ENCODE measurements around the gene NDST3.

Gene NDST3

DNA sequence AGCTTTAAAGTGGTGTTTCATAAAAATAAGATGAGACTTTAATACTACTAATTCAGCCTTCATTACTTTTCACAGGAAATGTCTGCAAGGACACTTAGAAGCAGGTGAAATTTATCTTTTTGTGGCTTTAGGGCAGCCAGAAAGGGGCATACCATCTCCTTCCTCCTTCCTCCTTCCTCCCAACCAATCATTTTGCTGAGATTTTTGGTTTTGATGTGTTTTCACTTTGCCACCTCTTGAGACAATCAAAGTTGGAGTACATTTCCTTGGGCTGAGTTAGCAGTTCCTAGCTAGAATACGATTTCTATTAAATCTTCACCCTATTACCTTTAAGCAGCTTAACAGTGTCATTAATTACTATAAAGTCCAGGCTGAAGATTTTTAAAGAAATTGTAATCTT is 5.1 kb upstream of the NDST3 start:
- 100% methylated on average over 1 of the region's 1 CpG; no CpG with 5 or more reads in 1 of the 2 experiments for WGBS, 2 experiments
- no peak overlapping the region for H3K27ac ChIP-seq (ENCODE audit: insufficient read depth, low read depth, low read length, poor library complexity, severe bottlenecking)
- no peaks in the 10 kb centered on the region for H3K9me3 ChIP-seq (ENCODE audit: control insufficient read depth, low read length)
- H3K36me3 ChIP-seq (ENCODE audit: control insufficient read depth, insufficient read depth, low read length), result no peaks in the 10 kb centered on the region
- H3K27me3 ChIP-seq (ENCODE audit: control insufficient read depth, insufficient read depth, low read length, poor library complexity, severe bottlenecking), result peaks cover 10% of the 10 kb centered on the region
- no peak overlapping the region for H3K4me3 ChIP-seq (ENCODE audit: insufficient read depth, low read depth, low read length)
- no peaks in the 10 kb centered on the region for H3K4me1 ChIP-seq (ENCODE audit: control insufficient read depth, insufficient read depth, low read length)

DNA sequence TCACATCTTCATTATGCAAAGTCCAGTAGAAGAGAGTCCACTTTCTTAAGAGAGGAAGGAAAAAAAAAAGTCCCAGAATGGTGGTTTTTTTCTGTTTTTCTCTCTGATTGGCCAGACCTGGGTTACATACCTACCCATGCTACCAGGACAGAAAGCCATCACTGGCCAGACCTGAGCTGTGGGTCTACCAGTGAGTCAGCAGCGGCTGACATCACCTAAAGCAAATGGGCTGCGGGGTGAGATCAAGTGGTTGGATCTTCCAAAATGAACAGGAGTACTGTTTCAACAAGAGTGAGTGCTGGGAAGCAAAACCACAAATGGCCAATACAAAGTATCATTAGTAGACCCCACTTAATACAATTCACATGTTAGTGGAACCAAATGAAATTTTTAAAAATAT is 1.6 kb upstream of the NDST3 start:
- Histone ChIP-seq H3K27ac (ENCODE audit: insufficient read depth, low read depth, low read length, poor library complexity, severe bottlenecking) (no peak overlapping the region), H3K4me3 (ENCODE audit: insufficient read depth, low read depth, low read length) (peak overlapping the region; percentile 68)
- WGBS, 2 experiments, result 65 to 77% methylated on average over 2 of the region's 2 CpGs

DNA sequence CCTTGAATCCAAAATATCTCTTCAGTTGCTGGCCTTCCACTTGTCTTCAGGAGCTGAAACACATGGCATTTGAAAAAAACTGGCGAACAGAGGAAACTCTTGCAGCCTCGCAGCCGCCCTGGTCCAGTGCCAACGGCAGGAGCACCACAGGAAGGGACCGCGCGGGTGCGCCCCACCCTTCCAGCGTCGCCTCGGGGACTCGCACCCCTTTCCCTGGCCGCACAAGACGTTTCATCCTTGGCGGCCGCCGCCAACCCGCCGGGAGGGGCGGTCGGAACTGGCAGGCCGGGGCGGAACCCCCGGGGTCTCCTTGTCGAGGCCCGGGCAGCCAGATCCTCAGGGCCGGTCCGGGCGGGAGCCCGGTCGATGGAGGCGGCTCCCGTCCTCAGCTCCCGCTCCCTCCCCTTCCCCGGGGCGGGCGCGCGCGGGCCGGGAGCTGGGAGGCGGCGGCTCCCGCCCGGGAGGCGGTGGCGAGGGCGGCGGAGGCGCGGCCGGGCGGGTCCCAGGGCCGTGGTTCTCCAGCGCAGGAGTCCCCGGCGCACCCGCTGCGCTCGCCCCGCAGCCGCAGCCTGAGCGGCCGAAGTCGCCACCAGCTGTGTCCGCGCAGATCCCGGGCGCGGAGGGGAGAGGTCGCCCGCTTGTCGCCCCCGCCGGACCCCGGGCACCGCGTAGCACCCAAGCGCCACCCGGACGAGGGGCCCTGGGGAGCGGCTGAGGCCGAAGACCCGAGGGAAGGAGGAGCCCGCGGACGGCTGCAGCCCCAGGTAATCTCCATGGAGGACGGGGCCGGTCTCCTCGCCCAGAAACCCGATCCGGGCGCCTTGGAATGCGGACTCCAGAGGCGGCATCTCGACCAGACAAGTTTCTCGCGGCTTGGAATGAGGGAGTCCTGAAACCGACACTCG is 886 bp upstream of the NDST3 start:
- Histone ChIP-seq H3K27me3 (ENCODE audit: control insufficient read depth, insufficient read depth, low read length, poor library complexity, severe bottlenecking) (peaks cover 10% of the 10 kb centered on the region), H3K4me1 (ENCODE audit: control insufficient read depth, insufficient read depth, low read length) (no peaks in the 10 kb centered on the region), H3K36me3 (ENCODE audit: control insufficient read depth, insufficient read depth, low read length) (no peaks in the 10 kb centered on the region), H3K9me3 (ENCODE audit: control insufficient read depth, low read length) (no peaks in the 10 kb centered on the region), H3K4me3 (ENCODE audit: insufficient read depth, low read depth, low read length) (peak overlapping the region; percentile 68), H3K27ac (ENCODE audit: insufficient read depth, low read depth, low read length, poor library complexity, severe bottlenecking) (no peak overlapping the region)
- WGBS, 2 experiments, result 1% methylated on average over 98 of the region's 100 CpGs

More for the DNA sequence above, 1.6 kb upstream of the NDST3 start:
- peaks cover 10% of the 10 kb centered on the region for H3K27me3 ChIP-seq (ENCODE audit: control insufficient read depth, insufficient read depth, low read length, poor library complexity, severe bottlenecking)
- no peaks in the 10 kb centered on the region for H3K36me3 ChIP-seq (ENCODE audit: control insufficient read depth, insufficient read depth, low read length)
- no peaks in the 10 kb centered on the region for H3K9me3 ChIP-seq (ENCODE audit: control insufficient read depth, low read length)
- no peaks in the 10 kb centered on the region for H3K4me1 ChIP-seq (ENCODE audit: control insufficient read depth, insufficient read depth, low read length)

DNA sequence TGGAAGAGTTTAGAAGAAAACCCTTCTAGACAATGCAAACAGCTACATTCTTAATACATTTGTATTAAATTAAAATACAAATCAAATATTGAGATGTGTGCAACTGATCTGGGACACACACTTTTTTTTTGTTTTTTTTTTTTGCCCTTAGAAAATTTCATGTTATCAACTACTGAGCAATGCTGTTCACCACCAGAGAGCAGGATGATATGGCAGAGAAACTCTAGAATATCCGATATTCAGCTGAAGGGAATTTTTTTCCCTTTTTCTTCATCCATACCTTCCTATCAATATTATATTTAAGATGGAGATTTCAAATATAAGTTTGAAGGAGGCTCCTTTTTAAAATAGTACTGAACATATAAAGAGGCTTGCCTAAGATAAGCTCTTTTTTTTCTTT is 1.0 kb downstream of the NDST3 start:
- H3K4me3 ChIP-seq (ENCODE audit: insufficient read depth, low read depth, low read length), result no peak overlapping the region
- WGBS, 2 experiments, result no CpG with 5 or more reads among the region's 1 CpG
- H3K27me3 ChIP-seq (ENCODE audit: control insufficient read depth, insufficient read depth, low read length, poor library complexity, severe bottlenecking), result peaks cover 10% of the 10 kb centered on the region

DNA sequence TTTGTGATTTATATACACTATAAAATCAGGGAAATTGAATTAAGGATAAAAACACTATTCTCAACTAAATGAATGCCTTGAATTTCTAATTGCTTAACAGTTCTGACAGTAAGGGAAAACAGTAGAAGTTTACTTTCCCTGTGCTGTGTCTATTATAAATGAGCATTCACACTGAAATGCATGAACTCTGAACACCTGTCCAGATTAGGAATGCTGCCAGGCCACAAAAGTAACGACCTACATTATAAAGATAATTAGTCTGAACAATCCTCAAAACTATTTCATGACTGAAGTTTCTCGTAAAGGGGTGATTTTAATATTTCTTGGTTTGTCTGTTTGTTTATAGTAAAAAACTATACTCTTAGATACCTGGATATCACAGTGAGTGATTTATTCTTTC is 2.0 kb downstream of the NDST3 start:
- Histone ChIP-seq H3K4me3 (ENCODE audit: insufficient read depth, low read depth, low read length) (no peak overlapping the region), H3K27me3 (ENCODE audit: control insufficient read depth, insufficient read depth, low read length, poor library complexity, severe bottlenecking) (peaks cover 10% of the 10 kb centered on the region), H3K36me3 (ENCODE audit: control insufficient read depth, insufficient read depth, low read length) (no peaks in the 10 kb centered on the region), H3K4me1 (ENCODE audit: control insufficient read depth, insufficient read depth, low read length) (no peaks in the 10 kb centered on the region), H3K9me3 (ENCODE audit: control insufficient read depth, low read length) (no peaks in the 10 kb centered on the region), H3K27ac (ENCODE audit: insufficient read depth, low read depth, low read length, poor library complexity, severe bottlenecking) (no peak overlapping the region)
- 95% methylated on average over 2 of the region's 2 CpGs; no CpG with 5 or more reads in 1 of the 2 experiments for WGBS, 2 experiments

More for the DNA sequence above, 1.0 kb downstream of the NDST3 start:
- H3K27ac ChIP-seq (ENCODE audit: insufficient read depth, low read depth, low read length, poor library complexity, severe bottlenecking), result no peak overlapping the region
- H3K4me1 ChIP-seq (ENCODE audit: control insufficient read depth, insufficient read depth, low read length), result no peaks in the 10 kb centered on the region
- H3K36me3 ChIP-seq (ENCODE audit: control insufficient read depth, insufficient read depth, low read length), result no peaks in the 10 kb centered on the region
- H3K9me3 ChIP-seq (ENCODE audit: control insufficient read depth, low read length), result no peaks in the 10 kb centered on the region

DNA sequence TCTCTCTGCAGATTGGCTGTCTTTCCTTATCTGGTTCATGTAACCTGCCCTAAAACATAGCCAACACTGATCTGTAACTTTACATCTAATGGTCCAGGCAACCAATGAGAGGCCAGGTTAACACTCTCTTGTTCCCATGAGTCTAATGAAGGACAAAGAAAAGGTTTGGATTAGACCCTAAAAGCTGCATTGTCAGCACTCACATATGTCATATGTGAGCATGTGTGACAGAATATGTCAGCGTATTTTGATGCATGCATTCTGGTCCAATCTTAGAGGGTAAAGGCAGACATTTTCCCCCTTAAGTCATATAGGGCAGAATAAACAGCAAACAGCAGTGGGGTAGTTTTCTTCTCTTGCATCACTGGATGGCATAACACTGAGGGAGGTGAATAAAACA is 3.7 kb downstream of the NDST3 start:
- 95 to 100% methylated on average over 1 of the region's 1 CpG for WGBS, 2 experiments
- Histone ChIP-seq H3K27me3 (ENCODE audit: control insufficient read depth, insufficient read depth, low read length, poor library complexity, severe bottlenecking) (peaks cover 4% of the 10 kb centered on the region), H3K9me3 (ENCODE audit: control insufficient read depth, low read length) (no peaks in the 10 kb centered on the region), H3K4me3 (ENCODE audit: insufficient read depth, low read depth, low read length) (no peak overlapping the region), H3K4me1 (ENCODE audit: control insufficient read depth, insufficient read depth, low read length) (no peaks in the 10 kb centered on the region), H3K27ac (ENCODE audit: insufficient read depth, low read depth, low read length, poor library complexity, severe bottlenecking) (no peak overlapping the region), H3K36me3 (ENCODE audit: control insufficient read depth, insufficient read depth, low read length) (no peaks in the 10 kb centered on the region)

DNA sequence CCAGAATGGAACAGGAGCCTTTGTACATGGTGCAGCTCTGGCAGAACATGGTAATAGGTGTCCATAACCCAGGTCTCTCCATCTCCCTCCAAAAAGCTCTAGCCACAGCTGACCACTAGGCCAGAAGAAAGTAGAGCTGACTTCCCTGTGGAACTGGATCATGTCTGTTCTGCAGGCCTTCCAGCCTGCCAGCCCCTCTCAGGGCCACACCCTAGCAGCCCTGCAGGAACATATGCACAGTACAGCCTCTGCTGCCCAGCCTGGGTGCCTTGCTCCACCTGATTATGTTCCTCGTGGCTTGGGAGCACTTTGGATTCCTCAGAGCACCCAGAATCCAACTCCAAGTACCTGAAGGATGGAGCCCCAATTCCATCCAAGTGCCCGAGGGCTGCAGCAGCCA is 12.0 kb downstream of the NDST3 start:
- Histone ChIP-seq H3K9me3 (ENCODE audit: control insufficient read depth, low read length) (no peaks in the 10 kb centered on the region), H3K36me3 (ENCODE audit: control insufficient read depth, insufficient read depth, low read length) (no peaks in the 10 kb centered on the region), H3K4me1 (ENCODE audit: control insufficient read depth, insufficient read depth, low read length) (no peaks in the 10 kb centered on the region), H3K27me3 (ENCODE audit: control insufficient read depth, insufficient read depth, low read length, poor library complexity, severe bottlenecking) (no peaks in the 10 kb centered on the region), H3K27ac (ENCODE audit: insufficient read depth, low read depth, low read length, poor library complexity, severe bottlenecking) (no peak overlapping the region), H3K4me3 (ENCODE audit: insufficient read depth, low read depth, low read length) (no peak overlapping the region)
- WGBS, 2 experiments, result 92% methylated on average over 2 of the region's 2 CpGs

DNA sequence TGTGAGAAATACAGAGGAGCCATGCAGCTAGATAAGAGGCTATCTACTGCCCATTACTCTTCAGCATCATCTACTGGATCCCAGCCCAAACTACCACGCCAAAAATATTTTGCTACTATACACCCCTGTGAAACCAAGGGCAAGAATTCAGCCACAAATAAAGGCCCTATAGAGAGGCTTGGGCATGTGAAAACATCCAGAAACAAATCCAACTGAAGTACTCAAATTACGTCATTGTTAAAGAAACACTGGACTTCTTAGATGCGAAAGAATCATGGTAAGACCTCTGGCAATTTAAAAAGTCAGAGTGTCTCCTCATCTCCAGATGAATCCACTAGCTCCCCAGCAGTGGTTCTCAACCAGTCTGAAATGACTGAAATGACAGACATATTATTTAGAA is 12.8 kb downstream of the NDST3 start:
- Histone ChIP-seq H3K9me3 (ENCODE audit: control insufficient read depth, low read length) (no peaks in the 10 kb centered on the region), H3K36me3 (ENCODE audit: control insufficient read depth, insufficient read depth, low read length) (no peaks in the 10 kb centered on the region), H3K4me1 (ENCODE audit: control insufficient read depth, insufficient read depth, low read length) (no peaks in the 10 kb centered on the region), H3K27ac (ENCODE audit: insufficient read depth, low read depth, low read length, poor library complexity, severe bottlenecking) (no peak overlapping the region), H3K27me3 (ENCODE audit: control insufficient read depth, insufficient read depth, low read length, poor library complexity, severe bottlenecking) (no peaks in the 10 kb centered on the region), H3K4me3 (ENCODE audit: insufficient read depth, low read depth, low read length) (no peak overlapping the region)
- WGBS, 2 experiments, result 97 to 100% methylated on average over 3 of the region's 3 CpGs

DNA sequence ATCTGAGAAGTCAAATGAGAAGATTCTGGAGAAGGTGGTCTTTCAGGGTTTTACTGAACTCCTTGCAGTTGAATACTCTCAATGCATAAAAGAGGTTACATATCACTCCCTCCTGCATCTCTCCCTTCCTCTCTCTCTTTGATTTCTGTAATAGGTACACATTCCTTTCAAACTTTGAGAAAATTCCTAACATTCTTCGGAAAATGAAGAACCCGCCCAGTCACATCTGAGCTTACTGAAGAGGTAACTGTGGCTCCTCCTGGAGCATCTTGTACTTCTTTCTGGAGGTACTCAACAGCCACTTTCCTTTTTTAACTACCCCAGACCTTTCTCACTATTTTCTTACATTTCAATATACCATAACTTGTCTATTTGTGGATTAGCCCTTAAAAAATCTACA is 24.7 kb downstream of the NDST3 start:
- H3K4me1 ChIP-seq (ENCODE audit: control insufficient read depth, insufficient read depth, low read length), result no peaks in the 10 kb centered on the region
- WGBS, 2 experiments, result 88 to 92% methylated on average over 2 of the region's 2 CpGs
- no peak overlapping the region for H3K4me3 ChIP-seq (ENCODE audit: insufficient read depth, low read depth, low read length)
- no peaks in the 10 kb centered on the region for H3K36me3 ChIP-seq (ENCODE audit: control insufficient read depth, insufficient read depth, low read length)
- no peak overlapping the region for H3K27ac ChIP-seq (ENCODE audit: insufficient read depth, low read depth, low read length, poor library complexity, severe bottlenecking)
- no peaks in the 10 kb centered on the region for H3K27me3 ChIP-seq (ENCODE audit: control insufficient read depth, insufficient read depth, low read length, poor library complexity, severe bottlenecking)
- no peaks in the 10 kb centered on the region for H3K9me3 ChIP-seq (ENCODE audit: control insufficient read depth, low read length)

DNA sequence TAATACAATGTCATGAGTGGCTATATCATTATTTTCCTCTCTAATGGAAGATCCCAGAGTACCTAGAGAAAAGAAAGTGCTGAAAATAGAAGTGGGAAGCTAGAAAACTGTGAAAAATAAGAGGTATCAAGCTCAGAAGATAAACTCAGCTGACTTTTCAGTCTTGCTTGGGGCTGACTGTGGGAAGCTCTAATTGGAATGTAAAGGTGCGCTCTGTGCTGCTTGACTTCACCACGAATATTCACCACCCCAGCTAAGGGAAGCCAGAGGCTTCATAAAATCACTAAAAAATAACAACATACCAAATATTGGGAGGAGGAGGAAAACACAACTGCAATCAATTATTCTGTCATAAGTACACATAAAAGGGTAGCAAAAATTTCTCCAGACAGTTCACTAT is 25.1 kb downstream of the NDST3 start:
- Histone ChIP-seq H3K27ac (ENCODE audit: insufficient read depth, low read depth, low read length, poor library complexity, severe bottlenecking) (no peak overlapping the region), H3K9me3 (ENCODE audit: control insufficient read depth, low read length) (no peaks in the 10 kb centered on the region), H3K4me1 (ENCODE audit: control insufficient read depth, insufficient read depth, low read length) (no peaks in the 10 kb centered on the region), H3K36me3 (ENCODE audit: control insufficient read depth, insufficient read depth, low read length) (no peaks in the 10 kb centered on the region), H3K4me3 (ENCODE audit: insufficient read depth, low read depth, low read length) (no peak overlapping the region), H3K27me3 (ENCODE audit: control insufficient read depth, insufficient read depth, low read length, poor library complexity, severe bottlenecking) (no peaks in the 10 kb centered on the region)
- 80 to 85% methylated on average over 1 to 2 of the region's 2 CpGs for WGBS, 2 experiments

Data from ectodermal cell (in vitro differentiated cells).